Measurements from ENCODE around the gene FXYD3.
"Not testable (repeated sequence)": the region's sequence is repeated elsewhere in the genome, so short reads cannot be mapped to it uniquely, and the experiment has no call there.

The FXYD3 gene

GRCh38 chr19:35126624-35126959, 11.0 kb downstream of the FXYD3 start:
- DNase-seq, result no peak

- DNase-seq, result no peak
Measured at GRCh38 chr19:35127871-35128270, 12.2 kb downstream of the FXYD3 start.

GRCh38 chr19:35128398-35129057, 12.9 kb downstream of the FXYD3 start:
- no peak for DNase-seq

- DNase-seq, result not testable (repeated sequence)
Measured at GRCh38 chr19:35129724-35130274, 14.2 kb downstream of the FXYD3 start.

GRCh38 chr19:35130761-35131720, 15.4 kb downstream of the FXYD3 start:
- no peak for DNase-seq

GRCh38 chr19:35132254-35132653, 16.6 kb downstream of the FXYD3 start:
- no peak for DNase-seq

GRCh38 chr19:35133826-35134225, 18.2 kb downstream of the FXYD3 start:
- no peak for DNase-seq

- DNase-seq, result no peak
Measured at GRCh38 chr19:35134601-35135242, 19.1 kb downstream of the FXYD3 start, which contains the start of gene LGI4. LGI4 (minus strand) TSS chr19:35135059; CDS start chr19:35134680, 379 bp downstream.

GRCh38 chr19:35135389-35135909, 19.8 kb downstream of the FXYD3 start:
- DNase-seq, result peak; percentile 30

GRCh38 chr19:35136231-35136630, 20.6 kb downstream of the FXYD3 start:
- DNase-seq, result no peak

- DNase-seq, result no peak
Measured at GRCh38 chr19:35136977-35137702, 21.5 kb downstream of the FXYD3 start.

GRCh38 chr19:35138305-35138892, 22.8 kb downstream of the FXYD3 start, which contains the start of gene FXYD1:
FXYD1 (plus strand) TSS chr19:35138824; CDS start chr19:35140080, 1,256 bp downstream.
- no peak for DNase-seq

- no peak for DNase-seq
Measured at GRCh38 chr19:35140207-35140961, 24.8 kb downstream of the FXYD3 start.

GRCh38 chr19:35140962-35141836, 25.6 kb downstream of the FXYD3 start:
- DNase-seq, result peak; percentile 83

GRCh38 chr19:35141837-35142605, 26.4 kb downstream of the FXYD3 start:
- DNase-seq, result no peak

- DNase-seq, result no peak
Measured at GRCh38 chr19:35142606-35143230, 27.1 kb downstream of the FXYD3 start.

GRCh38 chr19:35143231-35143715, 27.6 kb downstream of the FXYD3 start, which contains the start of gene FXYD7:
FXYD7 (plus strand) TSS chr19:35143255; CDS start chr19:35143334, 79 bp downstream.
- DNase-seq, result no peak

GRCh38 chr19:35143818-35144217, 28.2 kb downstream of the FXYD3 start:
- DNase-seq, result no peak

All from NCI-H226 (cell line).